Spleen (tissue), 7 donors: ENCODE results near the gene TRAPPC6A.

Experiments
- CTCF ChIP-seq, 11 experiments: fragments of 200-600 bp in 7 of 11; fragments of 450-650 bp in 4 of 11; sonication (generic) in 4 of 11; IDR thresholded peaks in 8 of 11; conservative IDR thresholded peaks in 3 of 11; 1 replicate in 7 of 11; 2 replicates in 4 of 11; pipeline versions ENCODE4 v1.4.0 to v1.8.0; 2016 to 2021; ENCODE audit warnings: antibody characterized with exemption in 11 of 11, inconsistent platforms in 4 of 11, mild to moderate bottlenecking in 1 of 11
- POLR2A ChIP-seq, 3 donors: fragments of 450-650 bp; IDR thresholded peaks; one replicate each; pipeline ENCODE4 v1.5.1; 2017; ENCODE audit warnings: antibody characterized with exemption in 3 of 3, mild to moderate bottlenecking in 1 of 3
- POLR2AphosphoS5 ChIP-seq, 3 donors: sonication (generic); formaldehyde crosslinking; IDR thresholded peaks; one replicate each; pipeline ENCODE4 v1.5.1; 2017; ENCODE audit warnings: antibody characterized with exemption in 3 of 3
- donor health status: DM: no; HTN: no; CAD: no; lungs with moderate emphysema.
- donor health status: DM: no; HTN: no; CAD: no.
- donor health status: DM: no; HTN: no; CAD: no.

- TF ChIP-seq CTCF (IDR thresholded peaks at IDR 0.05 in 8 of 11, conservative IDR thresholded peaks at IDR 0.05 in 3 of 11) (no peak), POLR2A (IDR thresholded peaks at IDR 0.05) (no peak), POLR2AphosphoS5 (IDR thresholded peaks at IDR 0.05) (no peak)
Measured at GRCh38 chr19:45224645-45225044, 46.6 kb upstream of the TRAPPC6A start.
